Endothelial cell of umbilical vein (primary cell): ENCODE results near the gene RIMKLB. TPM values are rescaled to one million over a fixed set of nuclear protein-coding genes. Genes with fewer than 3 reads are reported as not detected.
"Not testable (repeated sequence)": the region's sequence is repeated elsewhere in the genome, so short reads cannot be mapped to it uniquely, and the experiment has no call there.

ENCODE experiments used
- BruUV-seq: library from RNA; stranded (reverse); fragments of 400-500 nt; replicated peaks from 2 replicates; lab custom pipeline; 2021; lab: Mats Ljungman, UMichigan
- CTCF ChIA-PET: fragments of 300-600, 350-600 bp; sonication (Branson Sonifier 250); formaldehyde crosslinking; loops from one replicate; lab custom pipeline; 2021; ENCODE audit warnings: antibody characterized with exemption, inconsistent platforms; lab: Charles Lee
- POLR2A ChIA-PET: fragments of 300-600, 350-600 bp; sonication (Branson Sonifier 250); formaldehyde crosslinking; loops from one replicate; lab custom pipeline; 2021; ENCODE audit warnings: antibody characterized with exemption, inconsistent platforms; lab: Charles Lee
- DNase-seq: peaks from one replicate; pipeline ENCODE4 v3.0.0-alpha.2; 2011; ENCODE audit warnings: low read depth, low spot score
- FAIRE-seq: peaks from 2 replicates; lab custom pipeline; 2011; peaks lifted over from hg19 to GRCh38; lab: Jason Lieb, UNC
- H2AFZ ChIP-seq: 2 replicates; pipeline ENCODE4 v1.6.0; 2012; ENCODE audit warnings: low read depth, low read length, control low read depth, inconsistent platforms
- H3K27ac ChIP-seq: 2 replicates; pipeline ENCODE4 v1.5.1; 2011; ENCODE audit warnings: low read depth, mild to moderate bottlenecking, control low read depth, low read length, moderate library complexity; ENCODE audit not compliant: insufficient read depth
- H3K27me3 ChIP-seq, 2 experiments: 2 replicates each; pipeline versions ENCODE4 v1.6.0 to v1.6.1; 2011; ENCODE audit warnings: low read length in 2 of 2, mixed read lengths in 1 of 2; ENCODE audit not compliant: control insufficient read depth in 2 of 2, insufficient read depth in 2 of 2
- H3K36me3 ChIP-seq, 2 experiments: 2 replicates in 1 of 2; 3 replicates in 1 of 2; pipeline ENCODE4 v1.5.1; 2011; ENCODE audit warnings: low read length in 2 of 2, mild to moderate bottlenecking in 1 of 2, moderate library complexity in 1 of 2; ENCODE audit not compliant: control insufficient read depth in 2 of 2, insufficient read depth in 2 of 2; ENCODE audit errors: extremely low read depth in 1 of 2
- H3K4me1 ChIP-seq: 3 replicates; pipeline ENCODE4 v1.5.1; 2011; ENCODE audit warnings: mild to moderate bottlenecking, low read length; ENCODE audit not compliant: control insufficient read depth, insufficient read depth; ENCODE audit errors: extremely low read depth
- H3K4me2 ChIP-seq: 2 replicates; pipeline ENCODE4 v1.6.1; 2011; ENCODE audit warnings: low read length, control low read depth, mixed read lengths; ENCODE audit not compliant: insufficient read depth
- H3K4me3 ChIP-seq, 3 experiments: fragments of 200-600 bp in 1 of 3; sonication (generic), shearing (Covaris generic) in 1 of 3; replicated peaks in 1 of 3; 2 replicates each; pipeline ENCODE4 v1.5.1; 2011 to 2016; ENCODE audit warnings: control low read depth in 3 of 3, low read length in 3 of 3, mild to moderate bottlenecking in 2 of 3, inconsistent platforms in 1 of 3, low read depth in 1 of 3, moderate library complexity in 1 of 3; ENCODE audit not compliant: insufficient read depth in 1 of 3
- H3K79me2 ChIP-seq: 2 replicates; pipeline ENCODE4 v1.6.0; 2012; ENCODE audit warnings: low read length, inconsistent platforms; ENCODE audit not compliant: control insufficient read depth, insufficient read depth
- H3K9ac ChIP-seq: replicated peaks from 2 replicates; pipeline ENCODE3; 2011; ENCODE audit warnings: low read length, control low read depth; ENCODE audit not compliant: insufficient read depth; ENCODE audit errors: extremely low read depth
- H3K9me1 ChIP-seq: replicated peaks from 3 replicates; pipeline ENCODE4 v1.6.0; 2011; ENCODE audit warnings: mild to moderate bottlenecking, low read length; ENCODE audit not compliant: control insufficient read depth, insufficient read depth; ENCODE audit errors: extremely low read depth
- H3K9me3 ChIP-seq: replicated peaks from 2 replicates; pipeline ENCODE4 v1.5.1; 2012; ENCODE audit warnings: low read length, inconsistent platforms; ENCODE audit not compliant: control insufficient read depth, insufficient read depth
- H4K20me1 ChIP-seq: replicated peaks from 2 replicates; pipeline ENCODE3; 2011; ENCODE audit warnings: mild to moderate bottlenecking, low read length; ENCODE audit not compliant: control insufficient read depth, insufficient read depth; ENCODE audit errors: extremely low read depth
- CTCF ChIP-seq, 2 donors: IDR thresholded peaks; 1 replicate in 1 of 2; 2 replicates in 1 of 2; pipeline ENCODE4 v1.5.1; 2011; ENCODE audit warnings: low read length in 2 of 2, mild to moderate bottlenecking in 2 of 2, moderate library complexity in 2 of 2, control low read depth in 1 of 2, inconsistent platforms in 1 of 2, low read depth in 1 of 2; ENCODE audit not compliant: insufficient read depth in 1 of 2; ENCODE audit errors: extremely low read depth in 1 of 2
- EZH2 ChIP-seq: IDR thresholded peaks from 2 replicates; pipeline ENCODE4 v1.6.1; 2012; ENCODE audit warnings: borderline replicate concordance, low read depth, mild to moderate bottlenecking, moderate library complexity, low read length, inconsistent platforms; ENCODE audit not compliant: severe bottlenecking
- FOS ChIP-seq: IDR thresholded peaks from 2 replicates; pipeline ENCODE4 v1.6.1; 2011; ENCODE audit warnings: mild to moderate bottlenecking, low read length, moderate library complexity, borderline replicate concordance; ENCODE audit not compliant: insufficient read depth
- GATA2 ChIP-seq: IDR thresholded peaks from 2 replicates; pipeline ENCODE4 v1.7.0; 2011; ENCODE audit warnings: low read depth, mild to moderate bottlenecking, moderate library complexity, mixed read lengths, low read length; ENCODE audit not compliant: insufficient read length, insufficient read depth
- JUN ChIP-seq: IDR thresholded peaks from 2 replicates; pipeline ENCODE4 v1.6.1; 2011; ENCODE audit warnings: borderline replicate concordance, low read depth; ENCODE audit not compliant: insufficient read length, insufficient read depth
- dilution Hi-C: fragments of 300-500 bp; cut with MboI; formaldehyde crosslinking; loops from one replicate; pipeline ENCODE4 v1.15.0; 2019; ENCODE audit warnings: low sequenced_read_pairs; ENCODE audit not compliant: extremely low pct_ligation_motif_present
- intact Hi-C: fragments of 100-400 bp; cut with micrococcal nuclease; formaldehyde crosslinking; loops from one replicate; pipeline ENCODE4 v1.10.0; 2022
- polyA plus RNA-seq, 4 experiments: library from polyadenylated mRNA; depleted of rRNA in 3 of 4; stranded (reverse) in 3 of 4; unstranded in 1 of 4; fragments of >200 nt; gene quantifications; 2 replicates each; pipeline versions ENCODE4 v1.2.1 to v1.2.3, GENCODE V29; 2011 to 2012; ENCODE audit warnings: missing spikeins in 1 of 4
- total RNA-seq: library from RNA; stranded (reverse); gene quantifications from 2 replicates; pipeline ENCODE4 v1.2.3, GENCODE V29; 2021

The RIMKLB gene
- total and polyA plus RNA-seq, 2 donors (not counting 3 experiments of a cell fraction or from before 2014, with no cell fraction given) = 35.5 to 64.3 TPM

- TF ChIP-seq GATA2 (no peak), EZH2 (no peak), CTCF (IDR thresholded peaks at IDR 0.05; ENCODE audit: extremely low read depth in 1 of 2, insufficient read depth in 1 of 2, low read depth in 1 of 2, low read length in 2 of 2) (no peak), JUN (no peak), FOS (no peak)
- Histone ChIP-seq H3K4me1 (no peaks in the 10 kb centered on the region), H3K4me3 (no peak overlapping the region), H3K36me3 (peaks cover 0 to 2% of the 10 kb centered on the region in 2 experiments), H3K27ac (no peak overlapping the region), H3K9me1 (no peaks in the 10 kb centered on the region), H3K27me3 (no peaks in the 10 kb centered on the region), H4K20me1 (no peaks in the 10 kb centered on the region), H3K9ac (no peak overlapping the region), H3K4me2 (no peak overlapping the region), H3K79me2 (no peaks in the 10 kb centered on the region), H3K9me3 (no peaks in the 10 kb centered on the region), H2AFZ (no peak overlapping the region)
- ChIA-PET POLR2A (no interaction called here), CTCF (no interaction called here)
- DNase-seq = no peak
- dilution Hi-C loops (no loop called here), intact Hi-C loops (no loop called here)
- no TSS peak for BruUV-seq
- FAIRE-seq = no peak
Observed at GRCh38 chr12:8785499-8785898, 87.7 kb downstream of the RIMKLB start.

- H3K9ac ChIP-seq, DNase-seq, FAIRE-seq, H3K79me2 ChIP-seq, POLR2A ChIA-PET, intact Hi-C loops, H3K27ac ChIP-seq, H3K36me3 ChIP-seq, H3K4me2 ChIP-seq, BruUV-seq, H3K9me1 ChIP-seq, H3K4me3 ChIP-seq, H3K4me1 ChIP-seq, H2AFZ ChIP-seq, H4K20me1 ChIP-seq, dilution Hi-C loops, CTCF ChIA-PET, H3K27me3 ChIP-seq, H3K9me3 ChIP-seq: not testable (repeated sequence)
Observed at GRCh38 chr12:8787206-8787605, 89.4 kb downstream of the RIMKLB start.

GRCh38 chr12:8788706-8789105, 90.9 kb downstream of the RIMKLB start:
- H3K36me3 ChIP-seq, H3K9me3 ChIP-seq, H3K27me3 ChIP-seq, H3K9me1 ChIP-seq, FAIRE-seq, H3K9ac ChIP-seq, BruUV-seq, H3K79me2 ChIP-seq, DNase-seq, dilution Hi-C loops, intact Hi-C loops, H3K27ac ChIP-seq, H3K4me3 ChIP-seq, POLR2A ChIA-PET, H3K4me1 ChIP-seq, H3K4me2 ChIP-seq, CTCF ChIA-PET, H4K20me1 ChIP-seq, H2AFZ ChIP-seq: not testable (repeated sequence)
